ENCODE measurements around the gene PCDHB16.
"Not testable (repeated sequence)": the region's sequence is repeated elsewhere in the genome, so short reads cannot be mapped to it uniquely, and the experiment has no call there.

Gene PCDHB16

GRCh38 chr5:141182248-141182647, at the start of gene PCDHB16:
TSS of gene PCDHB16 (plus strand) at chr5:141182387. CDS start at chr5:141182560, 173 bp downstream.
- DNase-seq (ENCODE audit: low read depth), result no peak

DNA sequence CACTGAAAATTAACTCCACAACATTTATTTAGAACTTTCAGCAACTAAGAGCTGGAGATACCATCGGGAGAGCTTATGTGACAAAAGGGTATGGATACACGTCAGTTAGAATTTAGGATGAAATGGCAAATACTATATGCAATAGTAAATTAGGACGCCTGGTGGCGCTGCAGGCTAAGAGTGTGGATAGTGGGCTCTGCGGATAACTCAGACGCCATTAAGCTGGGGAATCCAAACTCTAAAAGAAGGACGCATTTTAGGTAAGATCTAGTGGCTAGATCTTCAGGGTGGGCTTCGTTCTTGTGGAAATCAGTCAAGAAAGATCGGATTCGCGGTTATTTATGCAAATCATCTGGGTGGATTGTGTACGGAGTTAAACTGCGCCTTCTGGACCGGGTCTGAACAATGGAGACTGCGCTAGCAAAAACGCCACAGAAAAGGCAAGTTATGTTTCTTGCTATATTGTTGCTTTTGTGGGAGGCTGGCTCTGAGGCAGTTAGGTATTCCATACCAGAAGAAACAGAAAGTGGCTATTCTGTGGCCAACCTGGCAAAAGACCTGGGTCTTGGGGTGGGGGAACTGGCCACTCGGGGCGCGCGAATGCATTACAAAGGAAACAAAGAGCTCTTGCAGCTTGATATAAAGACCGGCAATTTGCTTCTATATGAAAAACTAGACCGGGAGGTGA, 47.0 kb upstream of the PCDHB16 start, which contains the start of gene PCDHB5:
TSS of gene PCDHB5 (plus strand) at position 177 of the 688 bp plus-strand sequence. CDS start at position 406, 229 bp downstream.
- DNase-seq (ENCODE audit: low read depth), result no peak

DNA sequence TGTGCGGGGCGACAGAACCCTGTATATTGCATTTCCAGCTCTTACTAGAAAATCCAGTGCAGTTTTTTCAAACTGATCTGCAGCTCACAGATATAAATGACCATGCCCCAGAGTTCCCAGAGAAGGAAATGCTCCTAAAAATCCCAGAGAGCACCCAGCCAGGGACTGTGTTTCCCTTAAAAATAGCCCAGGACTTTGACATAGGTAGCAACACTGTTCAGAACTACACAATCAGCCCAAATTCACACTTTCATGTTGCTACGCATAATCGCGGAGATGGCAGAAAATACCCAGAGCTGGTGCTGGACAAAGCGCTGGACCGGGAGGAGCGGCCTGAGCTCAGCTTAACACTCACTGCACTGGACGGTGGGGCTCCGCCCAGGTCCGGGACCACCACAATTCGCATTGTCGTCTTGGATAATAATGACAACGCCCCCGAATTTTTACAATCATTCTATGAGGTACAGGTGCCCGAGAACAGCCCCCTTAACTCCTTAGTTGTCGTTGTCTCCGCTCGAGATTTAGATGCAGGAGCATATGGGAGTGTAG, 46.4 kb upstream of the PCDHB16 start:
- no peak for DNase-seq (ENCODE audit: low read depth)

GRCh38 chr5:141137346-141137745, 44.8 kb upstream of the PCDHB16 start:
- DNase-seq (ENCODE audit: low read depth), result not testable (repeated sequence)

GRCh38 chr5:141149812-141150211, 32.4 kb upstream of the PCDHB16 start, which contains the start of gene PCDHB6:
TSS of gene PCDHB6 (plus strand) at chr5:141150057. CDS start at chr5:141150258, 201 bp downstream.
- peak; percentile 23 for DNase-seq (ENCODE audit: low read depth)

DNA sequence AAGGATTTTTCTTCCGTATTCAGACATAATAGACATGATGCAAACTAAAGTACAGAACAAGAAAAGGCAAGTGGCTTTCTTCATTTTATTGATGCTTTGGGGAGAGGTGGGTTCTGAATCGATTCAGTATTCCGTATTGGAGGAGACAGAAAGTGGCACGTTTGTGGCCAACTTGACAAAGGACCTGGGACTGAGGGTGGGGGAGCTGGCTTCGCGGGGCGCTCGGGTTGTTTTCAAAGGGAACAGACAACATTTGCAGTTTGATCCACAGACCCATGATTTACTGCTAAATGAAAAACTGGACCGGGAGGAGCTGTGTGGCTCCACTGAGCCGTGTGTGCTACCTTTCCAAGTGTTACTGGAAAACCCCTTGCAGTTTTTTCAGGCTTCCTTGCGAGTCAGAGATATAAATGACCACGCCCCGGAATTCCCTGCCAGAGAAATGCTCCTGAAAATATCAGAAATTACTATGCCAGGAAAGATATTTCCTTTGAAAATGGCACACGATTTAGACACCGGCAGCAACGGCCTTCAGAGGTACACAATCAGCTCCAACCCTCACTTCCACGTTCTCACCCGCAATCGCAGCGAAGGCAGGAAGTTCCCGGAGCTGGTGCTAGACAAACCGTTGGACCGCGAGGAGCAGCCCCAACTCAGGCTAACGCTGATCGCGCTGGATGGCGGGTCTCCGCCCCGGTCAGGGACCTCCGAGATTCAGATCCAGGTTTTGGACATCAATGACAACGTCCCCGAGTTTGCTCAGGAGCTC, 31.8 kb upstream of the PCDHB16 start:
- no peak for DNase-seq (ENCODE audit: low read depth)

DNA sequence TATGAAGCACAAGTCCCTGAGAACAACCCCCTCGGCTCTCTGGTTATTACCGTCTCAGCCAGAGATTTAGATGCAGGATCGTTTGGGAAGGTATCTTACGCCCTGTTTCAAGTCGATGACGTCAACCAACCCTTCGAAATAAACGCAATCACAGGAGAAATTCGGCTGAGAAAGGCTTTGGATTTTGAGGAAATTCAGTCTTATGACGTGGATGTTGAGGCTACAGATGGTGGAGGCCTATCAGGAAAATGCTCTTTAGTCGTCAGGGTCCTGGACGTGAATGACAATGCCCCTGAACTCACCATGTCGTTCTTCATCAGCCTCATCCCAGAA, 31.2 kb upstream of the PCDHB16 start:
- DNase-seq (ENCODE audit: low read depth), result no peak

GRCh38 chr5:141151632-141152031, 30.6 kb upstream of the PCDHB16 start:
- DNase-seq (ENCODE audit: low read depth), result not testable (repeated sequence)

DNA sequence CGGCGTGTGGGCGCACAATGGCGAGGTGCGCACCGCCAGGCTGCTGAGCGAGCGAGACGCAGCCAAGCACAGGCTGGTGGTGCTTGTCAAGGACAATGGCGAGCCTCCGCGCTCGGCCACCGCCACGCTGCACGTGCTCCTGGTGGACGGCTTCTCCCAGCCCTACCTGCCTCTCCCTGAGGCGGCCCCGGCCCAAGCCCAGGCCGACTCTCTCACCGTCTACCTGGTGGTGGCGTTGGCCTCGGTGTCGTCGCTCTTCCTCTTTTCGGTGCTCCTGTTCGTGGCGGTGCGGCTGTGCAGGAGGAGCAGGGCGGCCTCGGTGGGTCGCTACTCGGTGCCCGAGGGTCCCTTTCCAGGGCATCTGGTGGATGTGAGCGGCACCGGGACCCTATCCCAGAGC, 30.1 kb upstream of the PCDHB16 start:
- not testable (repeated sequence) for DNase-seq (ENCODE audit: low read depth)

DNA sequence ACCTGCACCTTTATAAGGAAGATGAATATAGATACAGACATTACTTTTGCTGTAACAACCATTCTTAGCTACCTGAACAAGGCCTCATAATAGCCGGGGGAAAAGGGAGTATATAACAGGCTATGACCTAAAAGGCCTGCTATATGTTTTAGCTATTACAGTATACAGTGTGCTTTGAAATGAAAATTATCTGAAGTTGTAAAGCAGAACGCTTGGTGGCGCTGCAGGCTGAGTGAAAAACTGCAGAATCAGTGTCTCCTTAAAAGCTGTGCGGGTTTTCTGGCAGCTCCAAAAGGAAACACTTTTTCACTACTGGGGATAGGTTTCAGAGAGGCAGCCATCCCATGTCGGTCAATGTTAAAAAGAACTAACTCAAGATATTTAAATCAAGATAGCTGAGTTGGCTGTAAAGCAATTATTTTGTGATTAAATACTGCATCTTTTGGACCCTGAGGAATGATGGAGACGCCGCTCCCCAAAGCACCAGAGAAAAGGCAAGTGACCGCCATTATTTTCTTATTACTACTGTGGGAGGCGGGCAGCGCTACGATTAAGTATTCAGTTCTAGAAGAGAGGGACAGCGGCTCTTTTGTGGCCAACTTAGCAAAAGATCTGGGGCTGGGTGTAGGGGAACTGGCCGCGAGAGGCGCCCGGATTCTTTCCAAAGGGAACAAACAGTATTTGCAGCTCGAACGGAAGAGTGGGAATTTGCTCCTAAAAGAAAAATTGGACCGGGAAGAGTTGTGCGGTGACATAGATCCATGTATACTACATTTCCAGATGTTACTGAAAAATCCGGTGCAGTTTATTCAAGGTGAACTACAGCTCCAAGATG, 26.4 kb upstream of the PCDHB16 start:
- DNase-seq (ENCODE audit: low read depth), result no peak

DNA sequence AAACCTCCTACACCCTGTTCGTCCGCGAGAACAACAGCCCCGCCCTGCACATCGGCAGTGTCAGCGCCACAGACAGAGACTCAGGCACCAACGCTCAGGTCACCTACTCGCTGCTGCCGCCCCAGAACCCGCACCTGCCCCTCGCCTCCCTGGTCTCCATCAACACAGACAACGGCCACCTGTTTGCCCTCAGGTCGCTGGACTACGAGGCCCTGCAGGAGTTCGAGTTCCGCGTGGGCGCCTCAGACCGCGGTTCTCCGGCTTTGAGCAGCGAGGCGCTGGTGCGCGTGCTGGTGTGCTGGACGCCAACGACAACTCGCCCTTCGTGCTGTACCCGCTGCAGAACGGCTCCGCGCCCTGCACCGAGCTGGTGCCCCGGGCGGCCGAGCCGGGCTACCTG, 24.8 kb upstream of the PCDHB16 start:
- not testable (repeated sequence) for DNase-seq (ENCODE audit: low read depth)

- DNase-seq (ENCODE audit: low read depth), result not testable (repeated sequence)
Measured at GRCh38 chr5:141157901-141158300, 24.3 kb upstream of the PCDHB16 start.

- DNase-seq (ENCODE audit: low read depth), result no peak
Measured at GRCh38 chr5:141172381-141173204, 9.6 kb upstream of the PCDHB16 start, which contains the start of gene PCDHB7. TSS of gene PCDHB7 (plus strand) at chr5:141172644. CDS start at chr5:141172836, 192 bp downstream.

- DNase-seq (ENCODE audit: low read depth), result not testable (repeated sequence)
Measured at GRCh38 chr5:141174291-141175104, 7.7 kb upstream of the PCDHB16 start.

DNA sequence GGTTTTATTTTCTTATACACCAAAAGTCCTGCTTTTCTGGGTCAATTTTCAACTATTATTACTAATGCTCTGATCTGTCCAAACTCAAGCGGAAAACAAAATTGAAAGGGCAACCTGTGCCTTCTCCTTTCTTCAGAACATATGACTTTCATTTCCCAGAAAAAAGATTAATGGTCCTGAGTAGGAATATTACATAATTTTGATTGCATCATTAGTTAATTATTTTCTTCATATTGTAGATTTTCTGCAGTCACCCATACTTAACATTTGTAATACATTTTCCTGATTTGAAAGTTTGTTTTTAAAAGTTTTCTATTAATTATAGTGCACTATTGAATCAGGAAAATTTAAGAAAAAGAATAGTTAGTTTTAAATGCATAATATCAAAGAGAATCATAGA, 6.3 kb upstream of the PCDHB16 start:
- DNase-seq (ENCODE audit: low read depth), result no peak

DNA sequence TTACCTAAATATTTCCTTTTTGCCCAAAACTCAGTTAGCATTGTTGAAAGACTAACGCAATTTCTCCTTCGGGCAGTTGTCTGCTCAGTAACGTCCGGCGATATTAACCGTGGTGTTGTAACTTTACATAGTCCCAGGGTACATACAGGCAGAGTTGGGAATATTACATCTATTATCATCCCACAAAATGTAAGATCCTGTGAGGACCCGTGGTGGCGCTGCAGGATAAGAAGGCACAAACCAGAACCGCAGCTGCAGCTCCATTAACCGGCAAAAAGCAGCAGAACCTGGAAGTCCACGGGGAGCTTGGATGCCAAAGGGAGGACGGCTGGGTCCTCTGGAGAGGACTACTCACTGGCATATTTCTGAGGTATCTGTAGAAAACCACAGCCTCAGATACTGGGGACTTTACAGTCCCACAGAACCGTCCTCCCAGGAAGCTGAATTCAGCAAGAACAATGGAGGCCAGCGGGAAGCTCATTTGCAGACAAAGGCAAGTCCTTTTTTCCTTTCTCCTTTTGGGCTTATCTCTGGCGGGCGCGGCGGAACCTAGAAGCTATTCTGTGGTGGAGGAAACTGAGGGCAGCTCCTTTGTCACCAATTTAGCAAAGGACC, 4.5 kb upstream of the PCDHB16 start, which contains the start of gene PCDHB8:
TSS of gene PCDHB8 (plus strand) at position 214 of the 615 bp plus-strand sequence. CDS start at position 459, 245 bp downstream.
- DNase-seq (ENCODE audit: low read depth), result not testable (repeated sequence)

DNA sequence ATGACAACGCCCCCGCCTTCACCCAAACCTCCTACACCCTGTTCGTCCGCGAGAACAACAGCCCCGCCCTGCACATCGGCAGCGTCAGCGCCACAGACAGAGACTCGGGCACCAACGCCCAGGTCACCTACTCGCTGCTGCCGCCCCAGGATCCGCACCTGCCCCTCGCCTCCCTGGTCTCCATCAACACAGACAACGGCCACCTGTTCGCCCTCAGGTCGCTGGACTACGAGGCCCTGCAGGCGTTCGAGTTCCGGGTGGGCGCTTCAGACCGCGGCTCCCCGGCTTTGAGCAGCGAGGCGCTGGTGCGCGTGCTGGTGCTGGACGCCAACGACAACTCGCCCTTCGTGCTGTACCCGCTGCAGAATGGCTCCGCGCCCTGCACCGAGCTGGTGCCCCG, 2.8 kb upstream of the PCDHB16 start:
- DNase-seq (ENCODE audit: low read depth), result not testable (repeated sequence)

- not testable (repeated sequence) for DNase-seq (ENCODE audit: low read depth)
Measured at GRCh38 chr5:141179876-141180275, 2.3 kb upstream of the PCDHB16 start.

- no peak for DNase-seq (ENCODE audit: low read depth)
Measured at GRCh38 chr5:141180313-141180712, 1.9 kb upstream of the PCDHB16 start.

Data from HS-5 (cell line).